ENCODE results near the gene SOSTDC1. TPM values are rescaled to one million over a fixed set of nuclear protein-coding genes. Genes with fewer than 3 reads are reported as not detected.

The SOSTDC1 gene
- polyA plus RNA-seq, 1 donor from 2014 or later: 0.52 TPM

DNA sequence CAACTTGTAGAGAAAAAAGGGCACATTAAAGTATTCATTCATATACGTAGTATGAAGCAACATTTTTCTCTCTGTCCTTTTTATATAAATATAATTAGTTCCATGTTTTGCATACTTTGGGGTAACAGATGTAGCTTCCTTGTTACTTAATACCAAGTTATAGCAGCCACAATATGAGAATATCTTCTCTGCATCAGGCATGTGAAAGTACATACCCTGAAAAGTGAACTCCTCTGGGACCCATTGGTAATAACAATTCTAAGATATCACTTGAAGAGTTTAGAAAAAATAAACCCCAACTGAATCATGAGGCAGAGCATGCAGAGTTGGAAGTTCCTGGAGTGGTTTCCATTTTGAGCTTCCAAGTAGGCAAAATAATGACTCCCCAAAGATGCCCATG is 41.8 kb downstream of the SOSTDC1 start:
- peaks cover 3% of the 10 kb centered on the region for H3K27me3 ChIP-seq (ENCODE audit: insufficient read depth, low read depth, low read length)
- no peak overlapping the region for H3K4me3 ChIP-seq (ENCODE audit: low read length)
- H3F3A ChIP-seq (ENCODE audit: insufficient read depth, low read length, poor library complexity, severe bottlenecking): no peaks in the 10 kb centered on the region
- H3K9me3 ChIP-seq (ENCODE audit: low read length): no peaks in the 10 kb centered on the region
- no peak overlapping the region for H2AFZ ChIP-seq (ENCODE audit: low read depth, low read length)
- no peaks in the 10 kb centered on the region for H3K36me3 ChIP-seq (ENCODE audit: insufficient read depth, low read length)
- no peak overlapping the region for H3K27ac ChIP-seq (ENCODE audit: low read length)
- H3K9ac ChIP-seq (ENCODE audit: low read length): no peak overlapping the region
- TF ChIP-seq, protein P1, sequence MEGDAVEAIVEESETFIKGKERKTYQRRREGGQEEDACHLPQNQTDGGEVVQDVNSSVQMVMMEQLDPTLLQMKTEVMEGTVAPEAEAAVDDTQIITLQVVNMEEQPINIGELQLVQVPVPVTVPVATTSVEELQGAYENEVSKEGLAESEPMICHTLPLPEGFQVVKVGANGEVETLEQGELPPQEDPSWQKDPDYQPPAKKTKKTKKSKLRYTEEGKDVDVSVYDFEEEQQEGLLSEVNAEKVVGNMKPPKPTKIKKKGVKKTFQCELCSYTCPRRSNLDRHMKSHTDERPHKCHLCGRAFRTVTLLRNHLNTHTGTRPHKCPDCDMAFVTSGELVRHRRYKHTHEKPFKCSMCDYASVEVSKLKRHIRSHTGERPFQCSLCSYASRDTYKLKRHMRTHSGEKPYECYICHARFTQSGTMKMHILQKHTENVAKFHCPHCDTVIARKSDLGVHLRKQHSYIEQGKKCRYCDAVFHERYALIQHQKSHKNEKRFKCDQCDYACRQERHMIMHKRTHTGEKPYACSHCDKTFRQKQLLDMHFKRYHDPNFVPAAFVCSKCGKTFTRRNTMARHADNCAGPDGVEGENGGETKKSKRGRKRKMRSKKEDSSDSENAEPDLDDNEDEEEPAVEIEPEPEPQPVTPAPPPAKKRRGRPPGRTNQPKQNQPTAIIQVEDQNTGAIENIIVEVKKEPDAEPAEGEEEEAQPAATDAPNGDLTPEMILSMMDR (IDR thresholded peaks at IDR 0.05; ENCODE audit: poor library complexity, severe bottlenecking): no peak
- TF ChIP-seq MXI1 (conservative IDR thresholded peaks at IDR 0.05; ENCODE audit: poor library complexity, severe bottlenecking) (no peak), POLR2AphosphoS5 (IDR thresholded peaks at IDR 0.05) (no peak), EZH2 (IDR thresholded peaks at IDR 0.05; ENCODE audit: borderline replicate concordance, insufficient read depth, low read length, poor library complexity, severe bottlenecking) (no peak), EP300 (conservative IDR thresholded peaks at IDR 0.05; ENCODE audit: poor library complexity, severe bottlenecking) (no peak), RAD21 (conservative IDR thresholded peaks at IDR 0.05) (no peak), TAF1 (IDR thresholded peaks at IDR 0.05; ENCODE audit: low read depth) (no peak), SMC3 (conservative IDR thresholded peaks at IDR 0.05; ENCODE audit: poor library complexity) (no peak)
- TF ChIP-seq, protein P2, sequence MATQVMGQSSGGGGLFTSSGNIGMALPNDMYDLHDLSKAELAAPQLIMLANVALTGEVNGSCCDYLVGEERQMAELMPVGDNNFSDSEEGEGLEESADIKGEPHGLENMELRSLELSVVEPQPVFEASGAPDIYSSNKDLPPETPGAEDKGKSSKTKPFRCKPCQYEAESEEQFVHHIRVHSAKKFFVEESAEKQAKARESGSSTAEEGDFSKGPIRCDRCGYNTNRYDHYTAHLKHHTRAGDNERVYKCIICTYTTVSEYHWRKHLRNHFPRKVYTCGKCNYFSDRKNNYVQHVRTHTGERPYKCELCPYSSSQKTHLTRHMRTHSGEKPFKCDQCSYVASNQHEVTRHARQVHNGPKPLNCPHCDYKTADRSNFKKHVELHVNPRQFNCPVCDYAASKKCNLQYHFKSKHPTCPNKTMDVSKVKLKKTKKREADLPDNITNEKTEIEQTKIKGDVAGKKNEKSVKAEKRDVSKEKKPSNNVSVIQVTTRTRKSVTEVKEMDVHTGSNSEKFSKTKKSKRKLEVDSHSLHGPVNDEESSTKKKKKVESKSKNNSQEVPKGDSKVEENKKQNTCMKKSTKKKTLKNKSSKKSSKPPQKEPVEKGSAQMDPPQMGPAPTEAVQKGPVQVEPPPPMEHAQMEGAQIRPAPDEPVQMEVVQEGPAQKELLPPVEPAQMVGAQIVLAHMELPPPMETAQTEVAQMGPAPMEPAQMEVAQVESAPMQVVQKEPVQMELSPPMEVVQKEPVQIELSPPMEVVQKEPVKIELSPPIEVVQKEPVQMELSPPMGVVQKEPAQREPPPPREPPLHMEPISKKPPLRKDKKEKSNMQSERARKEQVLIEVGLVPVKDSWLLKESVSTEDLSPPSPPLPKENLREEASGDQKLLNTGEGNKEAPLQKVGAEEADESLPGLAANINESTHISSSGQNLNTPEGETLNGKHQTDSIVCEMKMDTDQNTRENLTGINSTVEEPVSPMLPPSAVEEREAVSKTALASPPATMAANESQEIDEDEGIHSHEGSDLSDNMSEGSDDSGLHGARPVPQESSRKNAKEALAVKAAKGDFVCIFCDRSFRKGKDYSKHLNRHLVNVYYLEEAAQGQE (IDR thresholded peaks at IDR 0.05; ENCODE audit: borderline replicate concordance): no peak
- no peaks in the 10 kb centered on the region for H3K79me2 ChIP-seq (replicated peaks; ENCODE audit: insufficient read depth, low read length)
- H4K20me1 ChIP-seq (ENCODE audit: insufficient read depth): no peaks in the 10 kb centered on the region
- no peak overlapping the region for H3K4me2 ChIP-seq (ENCODE audit: low read length)
- no peaks in the 10 kb centered on the region for H3K9me2 ChIP-seq (ENCODE audit: insufficient read depth, low read length)

DNA sequence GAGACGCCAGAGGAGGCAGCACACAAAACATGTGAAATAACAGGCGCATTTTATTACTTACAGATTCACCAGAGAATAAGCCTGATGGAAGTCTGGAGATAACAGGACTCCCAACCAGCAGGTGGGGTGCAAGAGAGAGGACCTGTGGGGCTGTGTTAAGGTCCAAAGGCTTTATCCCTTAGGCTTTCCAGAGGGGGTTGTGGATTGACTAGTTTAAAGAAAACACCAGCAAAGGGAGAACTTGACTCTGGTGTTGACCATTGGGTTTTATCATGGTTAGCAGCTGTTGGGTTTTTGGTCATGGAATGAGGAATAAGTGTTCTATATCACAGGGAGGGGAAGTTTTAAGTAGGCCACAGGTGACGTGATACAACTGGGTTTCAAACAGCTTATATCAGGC is 42.6 kb downstream of the SOSTDC1 start:
- Histone ChIP-seq H3K27me3 (ENCODE audit: insufficient read depth, low read depth, low read length) (peaks cover 3% of the 10 kb centered on the region), H3K9ac (ENCODE audit: low read length) (no peak overlapping the region), H3F3A (ENCODE audit: insufficient read depth, low read length, poor library complexity, severe bottlenecking) (no peaks in the 10 kb centered on the region), H3K4me3 (ENCODE audit: low read length) (no peak overlapping the region), H4K20me1 (ENCODE audit: insufficient read depth) (no peaks in the 10 kb centered on the region), H2AFZ (ENCODE audit: low read depth, low read length) (no peak overlapping the region), H3K27ac (ENCODE audit: low read length) (no peak overlapping the region), H3K9me2 (ENCODE audit: insufficient read depth, low read length) (no peaks in the 10 kb centered on the region), H3K9me3 (ENCODE audit: low read length) (no peaks in the 10 kb centered on the region), H3K36me3 (ENCODE audit: insufficient read depth, low read length) (no peaks in the 10 kb centered on the region), H3K79me2 (replicated peaks; ENCODE audit: insufficient read depth, low read length) (no peaks in the 10 kb centered on the region), H3K4me2 (ENCODE audit: low read length) (no peak overlapping the region)
- TF ChIP-seq, protein P1 (IDR thresholded peaks at IDR 0.05; ENCODE audit: poor library complexity, severe bottlenecking): no peak
- TF ChIP-seq SMC3 (conservative IDR thresholded peaks at IDR 0.05; ENCODE audit: poor library complexity) (no peak), MXI1 (conservative IDR thresholded peaks at IDR 0.05; ENCODE audit: poor library complexity, severe bottlenecking) (no peak), POLR2AphosphoS5 (IDR thresholded peaks at IDR 0.05) (no peak), RAD21 (conservative IDR thresholded peaks at IDR 0.05) (no peak), TAF1 (IDR thresholded peaks at IDR 0.05; ENCODE audit: low read depth) (no peak), EZH2 (IDR thresholded peaks at IDR 0.05; ENCODE audit: borderline replicate concordance, insufficient read depth, low read length, poor library complexity, severe bottlenecking) (no peak), EP300 (conservative IDR thresholded peaks at IDR 0.05; ENCODE audit: poor library complexity, severe bottlenecking) (no peak)
- TF ChIP-seq, protein P2 (IDR thresholded peaks at IDR 0.05; ENCODE audit: borderline replicate concordance): no peak
